PC-3 (cell line): Measurements from ENCODE around the gene PKLR.

Experiments used
- EZH2 ChIP-seq: fragments of 300-600 bp; sonication (generic); IDR thresholded peaks from one replicate; pipeline ENCODE4 v1.6.1; 2017; ENCODE audit warnings: antibody characterized with exemption, mild to moderate bottlenecking, low read length; ENCODE audit not compliant: unreplicated experiment
- EZH2phosphoT487 ChIP-seq: fragments of 300-600 bp; sonication (generic); IDR thresholded peaks from 2 replicates; pipeline ENCODE4 v1.6.1; 2018; ENCODE audit warnings: mild to moderate bottlenecking, antibody characterized with exemption, low read length, borderline replicate concordance
- TF ChIP-seq, protein P1 (sequence below): fragments of 300-600 bp; sonication (generic); conservative IDR thresholded peaks from 2 replicates; pipeline ENCODE4 v1.5.1; 2017; ENCODE audit warnings: antibody characterized with exemption, low read depth, mild to moderate bottlenecking, low read length

- TF ChIP-seq, protein P1, sequence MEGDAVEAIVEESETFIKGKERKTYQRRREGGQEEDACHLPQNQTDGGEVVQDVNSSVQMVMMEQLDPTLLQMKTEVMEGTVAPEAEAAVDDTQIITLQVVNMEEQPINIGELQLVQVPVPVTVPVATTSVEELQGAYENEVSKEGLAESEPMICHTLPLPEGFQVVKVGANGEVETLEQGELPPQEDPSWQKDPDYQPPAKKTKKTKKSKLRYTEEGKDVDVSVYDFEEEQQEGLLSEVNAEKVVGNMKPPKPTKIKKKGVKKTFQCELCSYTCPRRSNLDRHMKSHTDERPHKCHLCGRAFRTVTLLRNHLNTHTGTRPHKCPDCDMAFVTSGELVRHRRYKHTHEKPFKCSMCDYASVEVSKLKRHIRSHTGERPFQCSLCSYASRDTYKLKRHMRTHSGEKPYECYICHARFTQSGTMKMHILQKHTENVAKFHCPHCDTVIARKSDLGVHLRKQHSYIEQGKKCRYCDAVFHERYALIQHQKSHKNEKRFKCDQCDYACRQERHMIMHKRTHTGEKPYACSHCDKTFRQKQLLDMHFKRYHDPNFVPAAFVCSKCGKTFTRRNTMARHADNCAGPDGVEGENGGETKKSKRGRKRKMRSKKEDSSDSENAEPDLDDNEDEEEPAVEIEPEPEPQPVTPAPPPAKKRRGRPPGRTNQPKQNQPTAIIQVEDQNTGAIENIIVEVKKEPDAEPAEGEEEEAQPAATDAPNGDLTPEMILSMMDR, result no peak
- no peak for TF ChIP-seq EZH2
- TF ChIP-seq EZH2phosphoT487, result no peak
These were observed 16.8 kb downstream of the PKLR start for GRCh38 chr1:155284476-155284875.
